ENCODE measurements around the gene TSPAN31.
"Not testable (repeated sequence)": the region's sequence is repeated elsewhere in the genome, so short reads cannot be mapped to it uniquely, and the experiment has no call there.

Gene TSPAN31

DNA sequence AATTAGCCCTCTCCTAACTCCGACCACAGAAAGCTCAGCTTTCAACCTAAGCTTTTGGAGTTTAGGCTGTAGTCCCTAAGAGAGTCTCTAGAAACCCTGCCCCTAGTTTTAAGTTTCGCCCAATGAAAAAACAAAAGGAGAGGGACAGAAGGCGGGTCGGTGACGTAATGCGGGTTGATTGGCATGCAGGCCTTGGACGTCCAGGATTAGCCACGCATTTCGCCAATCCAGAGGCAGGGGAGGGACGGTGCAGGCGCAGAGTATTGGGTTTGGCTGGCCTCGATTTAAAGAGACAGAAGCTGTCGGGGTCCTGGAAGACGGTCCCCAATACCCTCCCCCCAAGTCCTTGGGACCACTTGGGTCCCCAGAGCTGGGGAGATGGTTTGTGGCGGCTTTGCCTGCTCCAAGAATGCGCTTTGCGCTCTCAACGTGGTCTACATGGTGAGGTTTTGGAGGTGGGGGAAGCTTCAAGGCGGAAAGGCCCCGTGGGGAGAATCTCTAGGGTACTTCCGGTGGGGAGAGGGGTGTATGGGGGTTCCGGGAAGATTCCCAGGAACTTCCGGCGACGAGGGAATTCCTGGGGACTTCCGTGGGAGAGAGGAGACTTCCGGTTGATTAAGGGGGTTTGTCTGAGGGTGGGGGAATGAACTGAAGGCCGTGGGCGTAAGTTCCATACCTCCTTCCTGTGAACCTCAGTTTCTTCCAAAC is at the start of gene TSPAN31:
TSPAN31 (plus strand) TSS at position 263 of the 708 bp plus-strand sequence; CDS start at position 379, 116 bp downstream.
- peak; percentile 96 to 97 for DNase-seq

GRCh38 chr12:57695770-57696432 is 48.9 kb upstream of the TSPAN31 start:
- no peak for DNase-seq

- no peak for DNase-seq
Observed at GRCh38 chr12:57697076-57697475, 47.8 kb upstream of the TSPAN31 start.

DNA sequence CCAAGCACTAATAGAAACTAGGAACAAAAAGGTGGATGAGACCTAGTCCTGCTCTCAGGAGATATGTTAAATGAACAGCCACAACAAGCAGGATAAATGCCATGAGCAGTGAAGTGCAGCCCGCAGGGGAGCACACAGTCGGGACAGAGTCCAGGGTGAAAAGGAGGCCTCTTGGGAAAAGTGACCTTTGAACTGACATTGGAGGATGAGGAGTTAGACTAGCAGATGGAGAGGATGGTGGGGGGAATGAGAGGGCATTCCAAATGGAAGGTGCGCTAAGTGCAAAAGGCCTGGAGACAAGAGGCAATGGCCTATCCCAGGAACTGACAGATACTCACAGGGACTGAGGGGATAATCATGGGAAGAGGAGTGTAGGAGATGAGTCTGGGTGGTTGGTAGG is 46.4 kb upstream of the TSPAN31 start:
- no peak for DNase-seq

GRCh38 chr12:57700317-57700716 is 44.5 kb upstream of the TSPAN31 start:
- DNase-seq: no peak

GRCh38 chr12:57707250-57707649 is 37.6 kb upstream of the TSPAN31 start:
- no peak for DNase-seq

GRCh38 chr12:57708296-57708695 is 36.5 kb upstream of the TSPAN31 start:
- no peak for DNase-seq

GRCh38 chr12:57712701-57713100 is 32.1 kb upstream of the TSPAN31 start:
- DNase-seq: no peak

- DNase-seq: no peak
Observed at GRCh38 chr12:57713209-57713608, 31.6 kb upstream of the TSPAN31 start.

GRCh38 chr12:57715036-57715748 is 29.6 kb upstream of the TSPAN31 start:
- DNase-seq: not testable (repeated sequence)

DNA sequence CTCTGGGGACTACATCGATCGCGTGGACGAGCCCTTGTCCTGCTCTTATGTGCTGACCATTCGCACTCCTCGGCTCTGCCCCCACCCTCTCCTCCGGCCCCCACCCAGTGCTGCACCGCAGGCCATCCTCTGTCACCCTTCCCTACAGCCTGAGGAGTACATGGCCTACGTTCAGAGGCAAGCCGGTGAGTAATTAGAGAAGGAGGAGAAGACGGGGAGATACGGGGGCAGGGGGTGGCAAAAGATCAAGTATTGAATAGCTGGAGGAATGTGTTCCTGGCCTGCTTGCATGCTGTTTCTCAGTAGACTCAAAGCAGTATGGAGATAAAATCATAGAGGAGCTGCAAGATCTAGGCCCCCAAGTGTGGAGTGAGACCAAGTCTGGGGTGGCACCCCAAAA is 29.1 kb upstream of the TSPAN31 start:
- no peak for DNase-seq

GRCh38 chr12:57716305-57716704 is 28.5 kb upstream of the TSPAN31 start:
- no peak for DNase-seq

GRCh38 chr12:57717131-57717530 is 27.7 kb upstream of the TSPAN31 start:
- no peak for DNase-seq

GRCh38 chr12:57717846-57718640 is 26.8 kb upstream of the TSPAN31 start:
- DNase-seq: no peak

DNA sequence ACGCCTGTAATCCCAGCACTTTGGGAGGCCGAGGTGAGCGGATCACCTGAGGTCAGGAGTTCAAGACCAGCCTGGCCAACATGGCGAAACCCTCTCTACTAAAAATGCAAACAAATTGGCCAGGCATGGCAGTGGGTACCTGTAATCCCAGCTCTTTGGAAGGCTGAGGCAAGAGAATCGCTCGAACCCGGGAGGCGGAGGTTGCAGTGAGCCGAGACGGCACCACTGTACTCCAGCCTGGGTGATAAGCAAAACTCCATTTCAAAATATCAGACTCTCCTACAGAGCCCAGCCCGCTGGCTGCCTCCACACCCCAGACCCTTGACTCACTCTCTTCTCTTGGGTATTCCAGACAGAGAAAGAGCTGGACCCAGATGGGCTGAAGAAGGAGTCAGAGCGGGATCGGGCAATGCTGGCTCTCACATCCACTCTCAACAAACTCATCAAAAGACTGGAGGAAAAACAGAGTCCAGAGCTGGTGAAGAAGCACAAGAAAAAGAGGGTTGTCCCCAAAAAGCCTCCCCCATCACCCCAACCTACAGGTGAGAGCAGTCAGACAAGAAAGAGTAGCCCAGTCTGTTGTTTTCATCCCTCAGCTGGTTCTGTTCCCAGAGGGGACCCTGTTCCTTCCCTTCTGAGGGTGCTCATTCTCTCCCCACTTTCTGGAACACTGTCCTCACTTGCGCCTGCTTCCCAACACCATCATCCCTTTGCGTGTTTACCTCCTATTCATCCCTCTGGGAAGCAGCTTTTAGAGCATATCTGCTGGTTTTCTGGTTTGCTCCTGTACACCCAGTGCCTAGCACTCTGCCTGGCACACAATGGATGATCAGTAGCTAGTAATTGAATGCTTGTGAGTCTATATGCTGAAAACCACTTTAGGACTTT is 26.0 kb upstream of the TSPAN31 start:
- no peak for DNase-seq

DNA sequence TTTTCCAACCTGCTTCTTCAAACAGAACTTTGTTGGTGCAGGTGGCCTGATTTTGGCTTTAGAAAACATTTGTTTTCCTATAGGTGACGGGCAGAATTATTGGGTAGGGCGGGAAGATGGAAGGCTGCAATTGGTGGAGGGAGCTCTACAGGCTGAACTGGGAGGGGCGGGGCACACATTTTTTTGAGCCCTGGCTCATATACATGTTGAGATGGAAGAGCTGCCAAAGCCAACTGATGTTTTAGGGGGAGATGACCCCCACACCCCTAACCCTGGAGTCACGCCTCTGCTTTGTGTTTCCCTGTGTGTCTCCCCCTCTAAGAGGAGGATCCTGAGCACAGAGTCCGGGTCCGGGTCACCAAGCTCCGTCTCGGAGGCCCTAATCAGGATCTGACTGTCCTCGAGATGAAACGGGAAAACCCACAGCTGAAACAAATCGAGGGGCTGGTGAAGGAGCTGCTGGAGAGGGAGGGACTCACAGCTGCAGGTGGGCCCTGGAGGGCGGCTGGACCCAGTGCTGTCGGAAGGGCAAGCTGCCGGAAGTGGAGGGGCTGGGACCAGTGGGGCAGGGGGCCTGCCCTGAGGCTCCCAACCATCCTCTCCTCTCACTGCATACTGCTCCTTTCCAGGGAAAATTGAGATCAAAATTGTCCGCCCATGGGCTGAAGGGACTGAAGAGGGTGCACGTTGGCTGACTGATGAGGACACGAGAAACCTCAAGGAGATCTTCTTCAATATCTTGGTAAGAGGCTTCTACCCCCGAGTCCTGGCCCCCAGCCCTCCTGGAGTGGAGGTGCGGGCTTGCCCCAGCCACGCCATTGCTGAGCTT is 24.8 kb upstream of the TSPAN31 start:
- no peak for DNase-seq

GRCh38 chr12:57720606-57721595 is 23.9 kb upstream of the TSPAN31 start:
- no peak for DNase-seq

GRCh38 chr12:57721846-57722608 is 22.8 kb upstream of the TSPAN31 start:
- not testable (repeated sequence) for DNase-seq

Measured in NCI-H446 (cell line).